ENCODE measurements around the gene UBE2K. TPM values are rescaled to one million over a fixed set of nuclear protein-coding genes. Genes with fewer than 3 reads are reported as not detected.

Gene UBE2K
- total and polyA plus RNA-seq, 2 of the 13 experiments (the other 11 are each of a cell fraction or from before 2014, with no cell fraction given) = 36.2 to 81.0 TPM

- BruUV-seq (replicated peaks) = no TSS peak
- intact Hi-C loops (cut with micrococcal nuclease; ENCODE audit: unreplicated experiment) = no loop called here
- DNase-seq (ENCODE audit: low spot score) = no peak
- 0 out of 2 replicates have a peak overlapping the region, but pooled peaks have one; percentile 3 for H3K4me2 ChIP-seq (ENCODE audit: low read depth, low read length)
- H4K20me1 ChIP-seq (ENCODE audit: insufficient read depth, low read length) = no peaks in the 10 kb centered on the region
- no peaks in the 10 kb centered on the region for H3K9me3 ChIP-seq (ENCODE audit: low read length)
- WGBS (ENCODE audit: low lambda C conversion rate) = 14% methylated on average over 1 of the region's 1 CpG
- H3K9ac ChIP-seq (ENCODE audit: insufficient read depth, low read depth, low read length) = no peak overlapping the region
- TF ChIP-seq ZNF12 (CRISPR knock-in tag; IDR thresholded peaks at IDR 0.05) (no peak), MLXIP (CRISPR knock-in tag; IDR thresholded peaks at IDR 0.05; ENCODE audit: borderline replicate concordance) (no peak), ZNF891 (CRISPR knock-in tag; IDR thresholded peaks at IDR 0.05) (no peak), MEF2D (CRISPR knock-in tag; IDR thresholded peaks at IDR 0.05) (no peak), PHF20 (CRISPR knock-in tag; IDR thresholded peaks at IDR 0.05) (no peak), NR2F6 (IDR thresholded peaks at IDR 0.05) (no peak), NR2F6 (CRISPR knock-in tag; IDR thresholded peaks at IDR 0.05) (no peak), ZNF724P (CRISPR knock-in tag; IDR thresholded peaks at IDR 0.05; ENCODE audit: borderline replicate concordance) (no peak), ZNF510 (CRISPR knock-in tag; IDR thresholded peaks at IDR 0.05; ENCODE audit: low read depth) (no peak), ZSCAN9 (CRISPR knock-in tag; IDR thresholded peaks at IDR 0.05; ENCODE audit: borderline replicate concordance) (no peak), MXD3 (CRISPR knock-in tag; IDR thresholded peaks at IDR 0.05) (no peak), ZMYM3 (CRISPR knock-in tag; IDR thresholded peaks at IDR 0.05) (no peak), RXRB (CRISPR knock-in tag; IDR thresholded peaks at IDR 0.05; ENCODE audit: borderline replicate concordance) (no peak), ZNF33A (CRISPR knock-in tag; IDR thresholded peaks at IDR 0.05; ENCODE audit: borderline replicate concordance) (no peak), ZNF674 (CRISPR knock-in tag; IDR thresholded peaks at IDR 0.05; ENCODE audit: low read depth) (no peak)
- TF ChIP-seq, protein P1, sequence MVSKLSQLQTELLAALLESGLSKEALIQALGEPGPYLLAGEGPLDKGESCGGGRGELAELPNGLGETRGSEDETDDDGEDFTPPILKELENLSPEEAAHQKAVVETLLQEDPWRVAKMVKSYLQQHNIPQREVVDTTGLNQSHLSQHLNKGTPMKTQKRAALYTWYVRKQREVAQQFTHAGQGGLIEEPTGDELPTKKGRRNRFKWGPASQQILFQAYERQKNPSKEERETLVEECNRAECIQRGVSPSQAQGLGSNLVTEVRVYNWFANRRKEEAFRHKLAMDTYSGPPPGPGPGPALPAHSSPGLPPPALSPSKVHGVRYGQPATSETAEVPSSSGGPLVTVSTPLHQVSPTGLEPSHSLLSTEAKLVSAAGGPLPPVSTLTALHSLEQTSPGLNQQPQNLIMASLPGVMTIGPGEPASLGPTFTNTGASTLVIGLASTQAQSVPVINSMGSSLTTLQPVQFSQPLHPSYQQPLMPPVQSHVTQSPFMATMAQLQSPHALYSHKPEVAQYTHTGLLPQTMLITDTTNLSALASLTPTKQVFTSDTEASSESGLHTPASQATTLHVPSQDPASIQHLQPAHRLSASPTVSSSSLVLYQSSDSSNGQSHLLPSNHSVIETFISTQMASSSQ (IDR thresholded peaks at IDR 0.05; ENCODE audit: low read depth) = no peak
- TF ChIP-seq, protein P1 (CRISPR knock-in tag; IDR thresholded peaks at IDR 0.05; ENCODE audit: borderline replicate concordance) = no peak
- TF ChIP-seq, protein P2, sequence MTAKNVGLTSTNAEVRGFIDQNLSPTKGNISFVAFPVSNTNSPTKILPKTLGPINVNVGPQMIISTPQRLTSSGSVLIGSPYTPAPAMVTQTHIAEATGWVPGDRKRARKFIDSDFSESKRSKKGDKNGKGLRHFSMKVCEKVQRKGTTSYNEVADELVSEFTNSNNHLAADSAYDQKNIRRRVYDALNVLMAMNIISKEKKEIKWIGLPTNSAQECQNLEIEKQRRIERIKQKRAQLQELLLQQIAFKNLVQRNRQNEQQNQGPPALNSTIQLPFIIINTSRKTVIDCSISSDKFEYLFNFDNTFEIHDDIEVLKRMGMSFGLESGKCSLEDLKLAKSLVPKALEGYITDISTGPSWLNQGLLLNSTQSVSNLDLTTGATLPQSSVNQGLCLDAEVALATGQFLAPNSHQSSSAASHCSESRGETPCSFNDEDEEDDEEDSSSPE (CRISPR knock-in tag; IDR thresholded peaks at IDR 0.05) = no peak
- TF ChIP-seq, protein P3, sequence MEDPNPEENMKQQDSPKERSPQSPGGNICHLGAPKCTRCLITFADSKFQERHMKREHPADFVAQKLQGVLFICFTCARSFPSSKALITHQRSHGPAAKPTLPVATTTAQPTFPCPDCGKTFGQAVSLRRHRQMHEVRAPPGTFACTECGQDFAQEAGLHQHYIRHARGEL (CRISPR knock-in tag; IDR thresholded peaks at IDR 0.05) = no peak
- in situ Hi-C loops (cut with HindIII; ENCODE audit: extremely low pct_ligation_motif_present, low pct_unique_long_range_greater_than_20kb) = no loop called here
- H3K36me3 ChIP-seq (replicated peaks in 1 of 2; ENCODE audit: control insufficient read depth in 1 of 2, insufficient read depth in 2 of 2, low read length in 2 of 2) = no peaks in the 10 kb centered on the region
- H3K27me3 ChIP-seq (ENCODE audit: control insufficient read depth in 1 of 2, insufficient read depth in 2 of 2, low read length in 2 of 2) = no peaks in the 10 kb centered on the region
- H2AFZ ChIP-seq (ENCODE audit: low read length) = no peak overlapping the region
- ChIA-PET CTCF (ENCODE audit: low intra/inter-chr PET ratio, low total read pairs) (no interaction called here), POLR2A (no interaction called here)
- no peak overlapping the region for H3K27ac ChIP-seq (ENCODE audit: extremely low read length, insufficient read depth, low read length)
- no peaks in the 10 kb centered on the region for H3K79me2 ChIP-seq (ENCODE audit: insufficient read depth, low read length)
- ATAC-seq = peak; percentile 23
- no peak overlapping the region for H3K4me3 ChIP-seq (replicated peaks in 1 of 3; ENCODE audit: insufficient read depth in 1 of 3, low read depth in 2 of 3, low read length in 3 of 3)
- peaks cover 39% of the 10 kb centered on the region for H3K4me1 ChIP-seq (ENCODE audit: insufficient read depth, low read length)
- FAIRE-seq = no peak
Measured at GRCh38 chr4:39785083-39785482, 87.1 kb downstream of the UBE2K start.

Measured in HepG2 (cell line).